ENCODE data around the gene PRAME.

The PRAME gene

GRCh38 chr22:22565981-22566380 lies 6.9 kb upstream of the PRAME start:
- no peak overlapping the region for H3K4me3 ChIP-seq (ENCODE audit: low read depth, low read length)
- H3K27me3 ChIP-seq (ENCODE audit: insufficient read depth, low read depth, severe bottlenecking) = no peaks in the 10 kb centered on the region
- H3K27ac ChIP-seq = no peak overlapping the region
- TF ChIP-seq CTCF (IDR thresholded peaks at IDR 0.05; ENCODE audit: low read depth, low read length) = no peak
- peaks cover 9% of the 10 kb centered on the region for H3K9me3 ChIP-seq (ENCODE audit: severe bottlenecking)
- no peak for DNase-seq
- H3K36me3 ChIP-seq = no peaks in the 10 kb centered on the region

- Histone ChIP-seq H3K9me3 (ENCODE audit: severe bottlenecking) (no peaks in the 10 kb centered on the region), H3K27me3 (ENCODE audit: insufficient read depth, low read depth, severe bottlenecking) (no peaks in the 10 kb centered on the region), H3K36me3 (no peaks in the 10 kb centered on the region), H3K4me3 (ENCODE audit: low read depth, low read length) (peak overlapping the region; percentile 40), H3K27ac (peak overlapping the region; percentile 17)
- DNase-seq = no peak
- TF ChIP-seq CTCF (IDR thresholded peaks at IDR 0.05; ENCODE audit: low read depth, low read length) = no peak
Observed at GRCh38 chr22:22558071-22558971, 744 bp downstream of the PRAME start.

DNA sequence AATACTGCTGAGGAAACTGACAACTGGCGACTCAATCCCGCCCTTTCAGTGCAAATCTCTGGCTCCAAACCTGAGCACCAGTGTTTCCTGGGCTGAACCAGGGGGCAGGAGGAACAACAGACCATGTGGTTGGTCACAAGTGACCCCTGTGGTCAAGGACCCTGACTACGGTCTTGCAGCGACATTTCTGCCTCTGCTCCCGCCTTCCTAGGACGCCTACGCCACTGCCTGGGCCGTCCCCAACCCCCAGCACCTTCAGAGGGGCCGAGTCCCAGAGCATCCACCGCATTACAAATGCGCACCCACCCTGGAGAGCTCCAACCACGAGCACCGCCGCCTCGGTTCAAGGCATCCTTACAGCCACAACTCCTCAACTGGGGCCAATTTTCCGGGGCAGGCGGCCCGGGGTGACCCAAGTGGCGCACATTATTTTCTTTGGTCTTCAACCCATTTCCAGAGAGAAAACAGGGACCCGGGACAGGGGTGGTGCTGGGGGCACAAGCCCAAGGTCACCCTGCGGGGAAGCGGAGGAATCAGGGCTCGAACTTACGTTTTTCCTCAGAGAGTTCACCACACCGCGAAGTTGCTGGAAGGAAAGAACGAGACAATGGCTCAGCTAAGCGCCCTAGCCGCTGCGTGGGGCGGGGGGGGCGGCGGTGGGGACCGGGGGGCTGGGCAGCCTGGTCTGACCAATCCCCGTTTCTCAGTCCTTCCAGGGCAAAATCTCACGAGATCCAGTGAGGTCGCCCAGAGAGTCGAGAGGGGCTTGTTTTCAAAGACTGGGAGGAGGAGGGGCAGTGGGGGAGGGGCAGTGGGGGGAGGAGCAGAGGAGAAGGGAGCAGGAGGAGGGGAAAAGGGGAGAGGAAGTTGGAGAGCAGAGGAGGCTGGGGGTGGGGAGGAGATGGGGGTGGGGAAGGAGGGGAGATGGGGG lies 1.8 kb downstream of the PRAME start:
- Histone ChIP-seq H3K27me3 (ENCODE audit: insufficient read depth, low read depth, severe bottlenecking) (no peaks in the 10 kb centered on the region), H3K9me3 (ENCODE audit: severe bottlenecking) (no peaks in the 10 kb centered on the region), H3K4me3 (ENCODE audit: low read depth, low read length) (no peak overlapping the region), H3K27ac (no peak overlapping the region), H3K36me3 (no peaks in the 10 kb centered on the region)
- no peak for TF ChIP-seq CTCF (IDR thresholded peaks at IDR 0.05; ENCODE audit: low read depth, low read length)
- DNase-seq = no peak

- no peak overlapping the region for H3K4me3 ChIP-seq (ENCODE audit: low read depth, low read length)
- H3K36me3 ChIP-seq = no peaks in the 10 kb centered on the region
- no peak for DNase-seq
- H3K27ac ChIP-seq = no peak overlapping the region
- H3K27me3 ChIP-seq (ENCODE audit: insufficient read depth, low read depth, severe bottlenecking) = no peaks in the 10 kb centered on the region
- H3K9me3 ChIP-seq (ENCODE audit: severe bottlenecking) = no peaks in the 10 kb centered on the region
- no peak for TF ChIP-seq CTCF (IDR thresholded peaks at IDR 0.05; ENCODE audit: low read depth, low read length)
Observed at GRCh38 chr22:22556578-22556977, 2.5 kb downstream of the PRAME start.

DNA sequence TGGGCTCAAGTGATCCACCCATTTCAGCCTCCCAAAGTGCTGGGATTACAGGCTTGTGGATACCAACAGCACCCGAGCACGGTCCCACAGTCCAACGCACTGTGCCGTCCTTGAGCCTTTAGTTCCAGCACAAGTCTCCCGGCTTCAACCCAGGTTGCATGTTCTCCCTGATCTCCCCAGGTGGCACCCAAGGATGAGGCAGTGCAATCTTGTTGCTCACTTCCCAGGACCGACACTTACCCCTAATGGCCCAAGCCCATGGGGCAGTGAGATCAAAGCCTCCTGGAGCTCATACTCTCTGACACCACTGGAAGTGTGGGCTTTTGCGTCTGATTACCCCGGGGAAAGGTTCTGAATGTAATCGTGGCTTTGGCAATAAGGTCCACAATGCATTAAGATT lies 3.5 kb downstream of the PRAME start:
- no peak for DNase-seq
- Histone ChIP-seq H3K27me3 (ENCODE audit: insufficient read depth, low read depth, severe bottlenecking) (no peaks in the 10 kb centered on the region), H3K9me3 (ENCODE audit: severe bottlenecking) (no peaks in the 10 kb centered on the region), H3K27ac (no peak overlapping the region), H3K36me3 (no peaks in the 10 kb centered on the region), H3K4me3 (ENCODE audit: low read depth, low read length) (no peak overlapping the region)
- TF ChIP-seq CTCF (IDR thresholded peaks at IDR 0.05; ENCODE audit: low read depth, low read length) = no peak

Data from WERI-Rb-1 (cell line).